C4-2B (cell line): ENCODE measurements around the gene ARHGAP20.

Experiments
- CTCF ChIP-seq: fragments of 450-650 bp; conservative IDR thresholded peaks from 2 replicates; pipeline ENCODE4 v1.5.1; 2017; ENCODE audit warnings: mild to moderate bottlenecking
- ZFX ChIP-seq: fragments of 450-650 bp; IDR thresholded peaks from 2 replicates; pipeline ENCODE4 v1.6.1; 2017

- TF ChIP-seq CTCF (no peak), ZFX (no peak)
These were observed 105.8 kb downstream of the ARHGAP20 start for GRCh38 chr11:110606415-110606814.
